K562 (cell line): Measurements from ENCODE around the gene PCDH1. TPM values are rescaled to one million over a fixed set of nuclear protein-coding genes. Genes with fewer than 3 reads are reported as not detected.
"Not testable (repeated sequence)": the region's sequence is repeated elsewhere in the genome, so short reads cannot be mapped to it uniquely, and the experiment has no call there.

Source experiments
- ATAC-seq: fragments of 200-7000 bp; cut with Tn5 transposase; 3 replicates; pipeline ENCODE4 v1.9.1; 2020; ENCODE audit warnings: moderate library complexity
- BruUV-seq: library from RNA; stranded (reverse); fragments of 400-500 nt; replicated peaks from 2 replicates; lab custom pipeline; 2021; lab: Mats Ljungman, UMichigan
- CTCF ChIA-PET: fragments of 300-600 bp; formaldehyde crosslinking; extraction: SDS; loops from one replicate; lab custom pipeline; 2021; ENCODE audit warnings: low intra/inter-chr PET ratio; lab: Yijun Ruan, JAX
- POLR2A ChIA-PET: fragments of 300-600, 350-650 bp; sonication (Branson Sonifier 250); formaldehyde crosslinking; extraction: SDS; loops from one replicate; lab custom pipeline; 2021; ENCODE audit warnings: antibody characterized with exemption, inconsistent platforms; lab: Yijun Ruan, JAX
- DNase-seq, 4 experiments: peaks; one replicate each; pipeline versions ENCODE4 v3.0.0 to v3.0.0-alpha.2; 2011 to 2018; ENCODE audit warnings: low spot score in 3 of 4, mixed read lengths in 3 of 4; ENCODE audit errors: extremely low read depth in 1 of 4
- FAIRE-seq: peaks from 2 replicates; lab custom pipeline; 2011; peaks lifted over from hg19 to GRCh38; lab: Jason Lieb, UNC
- H2AFZ ChIP-seq: 2 replicates; pipeline ENCODE4 v1.6.0; 2011; ENCODE audit warnings: low read depth, low read length, control low read depth, inconsistent platforms
- H3K27ac ChIP-seq: fragments of 200-600 bp; 3 replicates; pipeline ENCODE4 v1.8.0; 2011; ENCODE audit warnings: low read depth, mild to moderate bottlenecking, control low read depth, inconsistent platforms, low read length, moderate library complexity, mixed read lengths; ENCODE audit errors: extremely low read depth
- H3K27me3 ChIP-seq, 2 experiments: fragments of 300-600 bp in 1 of 2; 2 replicates in 1 of 2; 3 replicates in 1 of 2; pipeline versions ENCODE4 v1.6.0 to v1.8.0; 2011; ENCODE audit warnings: inconsistent platforms in 2 of 2, low read length in 2 of 2, mild to moderate bottlenecking in 1 of 2, mixed read lengths in 1 of 2, moderate library complexity in 1 of 2; ENCODE audit not compliant: control insufficient read depth in 2 of 2, insufficient read depth in 2 of 2
- H3K36me3 ChIP-seq: fragments of 300-600 bp; 3 replicates; pipeline ENCODE4 v1.8.0; 2011; ENCODE audit warnings: mild to moderate bottlenecking, low read length, inconsistent platforms; ENCODE audit not compliant: control insufficient read depth, insufficient read depth
- H3K4me1 ChIP-seq, 2 experiments: fragments of 200-600 bp in 1 of 2; replicated peaks in 1 of 2; 2 replicates in 1 of 2; 3 replicates in 1 of 2; pipeline versions ENCODE4 v1.5.1 to v1.8.0; 2011; ENCODE audit warnings: inconsistent platforms in 2 of 2, low read length in 2 of 2, mild to moderate bottlenecking in 1 of 2, mixed read lengths in 1 of 2, moderate library complexity in 1 of 2; ENCODE audit not compliant: control insufficient read depth in 2 of 2, insufficient read depth in 2 of 2
- H3K4me2 ChIP-seq: 2 replicates; pipeline ENCODE4 v1.6.1; 2011; ENCODE audit warnings: low read length, control low read depth, inconsistent platforms, mixed read lengths; ENCODE audit not compliant: insufficient read depth
- H3K4me3 ChIP-seq: fragments of 200-600 bp; sonication (generic), shearing (Covaris generic); 2 replicates; pipeline ENCODE4 v1.5.1; 2016; ENCODE audit warnings: control low read depth, inconsistent platforms
- H3K79me2 ChIP-seq: fragments of 200-600 bp; 3 replicates; pipeline ENCODE4 v1.8.0; 2011; ENCODE audit warnings: low read length, inconsistent platforms; ENCODE audit not compliant: control insufficient read depth, insufficient read depth
- H3K9ac ChIP-seq, 2 experiments: 2 replicates each; pipeline versions ENCODE4 v1.6.0 to v1.6.1; 2011; ENCODE audit warnings: low read depth in 2 of 2, low read length in 2 of 2, control low read depth in 1 of 2, inconsistent platforms in 1 of 2, mild to moderate bottlenecking in 1 of 2, mixed read lengths in 1 of 2; ENCODE audit not compliant: insufficient read depth in 1 of 2
- H3K9me1 ChIP-seq: one replicate; pipeline ENCODE4 v1.6.0; 2011; ENCODE audit warnings: inconsistent platforms, mild to moderate bottlenecking, low read length, moderate library complexity; ENCODE audit not compliant: control insufficient read depth, insufficient read depth
- H3K9me3 ChIP-seq: replicated peaks from 2 replicates; pipeline ENCODE4 v1.5.1; 2011; ENCODE audit warnings: low read depth, low read length, inconsistent platforms; ENCODE audit not compliant: control insufficient read depth, insufficient read depth
- H4K20me1 ChIP-seq: replicated peaks from 2 replicates; pipeline ENCODE4 v1.6.1; 2011; ENCODE audit warnings: low read length, inconsistent platforms, mixed read lengths; ENCODE audit not compliant: control insufficient read depth, insufficient read depth
- ARHGAP35 ChIP-seq: fragments of 450-650 bp; IDR thresholded peaks from 2 replicates; pipeline ENCODE4 v1.6.1; 2018; ENCODE audit not compliant: partially characterized antibody
- CBFA2T2 ChIP-seq: fragments of 450-650 bp; conservative IDR thresholded peaks from 2 replicates; pipeline ENCODE4 v1.6.1; 2017; ENCODE audit warnings: mild to moderate bottlenecking
- CBFA2T3 ChIP-seq: fragments of 450-650 bp; IDR thresholded peaks from 2 replicates; pipeline ENCODE4 v1.6.1; 2017
- DPF2 ChIP-seq: fragments of 450-650 bp; IDR thresholded peaks from 2 replicates; pipeline ENCODE4 v1.6.1; 2016
- KDM1A ChIP-seq, 2 experiments: fragments of 450-650 bp; IDR thresholded peaks; 2 replicates each; pipeline ENCODE4 v1.6.1; 2016; ENCODE audit warnings: mild to moderate bottlenecking in 2 of 2
- ZNF12 ChIP-seq: sonication (generic); formaldehyde crosslinking; IDR thresholded peaks from 2 replicates; pipeline ENCODE4 v1.4.0; 2020; ENCODE audit warnings: mild to moderate bottlenecking, missing genetic modification reagents
- WGBS: fragments of 100-300 bp; shearing (Covaris generic); methylation state at CpG from one replicate; pipeline ENCODE4 v1.1.6; 2016; ENCODE audit warnings: low coverage, mixed read lengths; ENCODE audit not compliant: insufficient coverage; ENCODE audit errors: missing lambda C conversion rate; 5-methylcytosine and 5-hydroxymethylcytosine counted together
- in situ Hi-C: fragments of 300-500 bp; cut with MboI; formaldehyde crosslinking; loops from 4 replicates; pipeline ENCODE4 v1.15.0; 2018; ENCODE audit warnings: inconsistent platforms, mixed read lengths
- intact Hi-C: fragments of 100-400 bp; cut with micrococcal nuclease; formaldehyde crosslinking; loops from 2 replicates; pipeline ENCODE4 v1.14.2; 2022
- polyA plus RNA-seq, 8 experiments: library from polyadenylated mRNA; depleted of rRNA in 4 of 8; stranded (reverse) in 5 of 8; unstranded in 3 of 8; fragments of >200 nt; fragmentation: Nextera tagmentation in 2 of 8; fragmentation: Illumina TruSeq in 1 of 8; extraction: Ambion mirVana in 2 of 8; extraction: Trizol in 1 of 8; gene quantifications; 2 replicates each; pipeline versions ENCODE4 v1.2.1 to v1.2.3, GENCODE V29; 2011 to 2014; ENCODE audit warnings: inconsistent platforms in 1 of 8, missing spikeins in 1 of 8
- total RNA-seq, 7 experiments: library from RNA; depleted of rRNA in 6 of 7; stranded (reverse); fragments of >200 nt in 6 of 7; fragmentation: Illumina TruSeq in 2 of 7; extraction: Trizol in 2 of 7; gene quantifications; 2 replicates each; pipeline versions ENCODE4 v1.2.1 to v1.2.3, GENCODE V29; 2011 to 2021; ENCODE audit warnings: low replicate concordance in 1 of 7

Gene PCDH1
- total and polyA plus RNA-seq, 9 of the 15 experiments (the other 6 are each of a cell fraction or from before 2014, with no cell fraction given): 0.11 to 3.6 (median 1.9) TPM; not detected in 1

DNA sequence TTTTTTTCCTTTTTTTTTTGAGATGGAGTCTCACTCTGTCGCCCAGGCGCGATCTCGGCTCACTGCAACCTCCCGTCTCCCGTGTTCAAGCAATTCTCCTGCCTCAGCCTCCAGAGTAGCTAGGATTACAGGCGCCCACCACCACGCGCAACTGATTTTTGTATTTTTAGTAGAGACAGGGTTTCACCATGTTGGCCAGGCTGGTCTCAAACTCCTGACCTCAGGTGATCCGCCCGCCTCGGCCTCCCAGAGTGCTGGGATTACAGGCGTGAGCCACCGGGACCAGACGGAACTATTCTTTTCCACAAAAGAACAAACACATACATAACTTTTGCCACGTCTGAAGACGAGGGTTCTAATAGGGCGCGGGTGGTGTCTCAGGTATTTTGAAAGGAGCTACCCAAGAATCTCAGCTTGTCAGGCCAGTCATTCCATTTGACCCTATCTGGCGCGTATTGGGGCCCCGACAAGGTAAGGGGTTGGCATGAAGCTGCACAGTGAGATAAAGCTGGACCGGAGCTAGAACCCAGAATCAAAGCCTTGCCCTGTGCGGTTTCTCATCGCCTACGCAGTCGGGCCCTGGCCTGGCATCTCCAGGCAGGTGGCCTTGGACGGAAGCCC, 44.7 kb upstream of the PCDH1 start:
- H3K27me3 ChIP-seq, BruUV-seq, CTCF ChIA-PET, H4K20me1 ChIP-seq, H3K9me3 ChIP-seq, FAIRE-seq, H3K9me1 ChIP-seq, in situ Hi-C loops: not testable (repeated sequence)
- Histone ChIP-seq H3K9ac (peak overlapping the region; percentile 83 to 99), H3K4me2 (peak overlapping the region; percentile 90), H2AFZ (peak overlapping the region; percentile 98), H3K4me1 (peaks cover 20 to 26% of the 10 kb centered on the region in 2 experiments; a peak in 4 of 5 replicates), H3K4me3 (peak overlapping the region; percentile 76), H3K79me2 (peaks cover 21% of the 10 kb centered on the region), H3K27ac (peak overlapping the region; percentile 91), H3K36me3 (peaks cover 27% of the 10 kb centered on the region)
- DNase-seq (peak in 2 of 4 experiments; percentile 30 to 35), ATAC-seq (peak; percentile 12)
- TF ChIP-seq CBFA2T2 (peak; percentile 17; the same call in 1 of the 2 replicates), CBFA2T3 (peak; percentile 52), KDM1A (IDR thresholded peaks at IDR 0.05) (peak; percentile 15 to 29; a peak in 1 of 4 replicates), DPF2 (0 out of 2 replicates have a peak, but pooled peaks have one; percentile 4), ZNF12 (CRISPR knock-in tag) (0 out of 2 replicates have a peak, but pooled peaks have one; percentile 9), ARHGAP35 (peak; percentile 20)
- intact Hi-C loops: loop anchor here (2.0 kb wide), 1 partner anchor 74 kb away; no protein-coding TSS in a partner anchor
- POLR2A ChIA-PET: interaction anchor here (0.6 to 2.2 kb wide), 13 partner anchors 8 to 289 kb away, joined by 3 to 10 read pairs (median 5); partner anchors contain the start of gene RNF14
- WGBS: 12% methylated on average over 21 of the region's 28 CpGs
